H9 (cell line): ENCODE results near the gene TRIO. TPM values are rescaled to one million over a fixed set of nuclear protein-coding genes. Genes with fewer than 3 reads are reported as not detected.

Source experiments
- DNase-seq: peaks from one replicate; pipeline ENCODE4 v3.0.0-alpha.2; 2017
- H2AFZ ChIP-seq: one replicate; pipeline ENCODE4 v1.6.1; 2013; ENCODE audit warnings: mild to moderate bottlenecking, low read length, control low read depth, moderate library complexity
- H2AK5ac ChIP-seq: 2 replicates; pipeline ENCODE4 v1.6.1; 2013; ENCODE audit warnings: low read length, control low read depth, mixed read lengths; ENCODE audit not compliant: insufficient read length
- H2BK120ac ChIP-seq: one replicate; pipeline ENCODE4 v1.6.1; 2013; ENCODE audit warnings: low read depth, mild to moderate bottlenecking, low read length, control low read depth, inconsistent platforms; ENCODE audit not compliant: poor library complexity, severe bottlenecking
- H2BK12ac ChIP-seq: 2 replicates; pipeline ENCODE4 v1.6.1; 2013; ENCODE audit warnings: low read length, control low read depth, mixed read lengths, low read depth; ENCODE audit not compliant: insufficient read length
- H2BK15ac ChIP-seq: 2 replicates; pipeline ENCODE4 v1.6.1; 2013; ENCODE audit warnings: low read depth, low read length, control low read depth
- H2BK20ac ChIP-seq: one replicate; pipeline ENCODE4 v1.6.1; 2013; ENCODE audit warnings: low read depth, mild to moderate bottlenecking, low read length, control low read depth, inconsistent platforms; ENCODE audit not compliant: poor library complexity, severe bottlenecking
- H2BK5ac ChIP-seq: 2 replicates; pipeline ENCODE4 v1.6.1; 2013; ENCODE audit warnings: low read length, control low read depth, mixed read lengths; ENCODE audit not compliant: insufficient read length
- H3K14ac ChIP-seq: 2 replicates; pipeline ENCODE4 v1.6.1; 2013; ENCODE audit warnings: low read length, control low read depth; ENCODE audit not compliant: insufficient read depth
- H3K18ac ChIP-seq: 2 replicates; pipeline ENCODE4 v1.6.1; 2013; ENCODE audit warnings: low read depth, mild to moderate bottlenecking, mixed read lengths, low read length, control low read depth; ENCODE audit not compliant: insufficient read length
- H3K23ac ChIP-seq: 2 replicates; pipeline ENCODE4 v1.6.1; 2013; ENCODE audit warnings: low read length, control low read depth, mixed read lengths, low read depth; ENCODE audit not compliant: insufficient read length
- H3K23me2 ChIP-seq: 2 replicates; pipeline ENCODE4 v1.6.1; 2013; ENCODE audit warnings: low read depth, mild to moderate bottlenecking, mixed read lengths, low read length, control low read depth; ENCODE audit not compliant: insufficient read length, poor library complexity, severe bottlenecking
- H3K27ac ChIP-seq: 2 replicates; pipeline ENCODE4 v1.5.1; 2013; ENCODE audit warnings: low read length, control low read depth, mixed read lengths, low read depth; ENCODE audit not compliant: insufficient read length
- H3K27me3 ChIP-seq: 2 replicates; pipeline ENCODE4 v1.6.1; 2013; ENCODE audit warnings: low read length, control low read depth, inconsistent platforms; ENCODE audit not compliant: insufficient read depth
- H3K4ac ChIP-seq: 2 replicates; pipeline ENCODE4 v1.6.1; 2013; ENCODE audit warnings: low read depth, mild to moderate bottlenecking, control low read depth, inconsistent platforms, low read length, moderate library complexity
- H3K4me1 ChIP-seq: 2 replicates; pipeline ENCODE4 v1.6.1; 2013; ENCODE audit warnings: low read length, control low read depth, inconsistent platforms; ENCODE audit not compliant: insufficient read depth
- H3K4me2 ChIP-seq: 2 replicates; pipeline ENCODE4 v1.6.1; 2013; ENCODE audit warnings: low read length, control low read depth, mixed read lengths; ENCODE audit not compliant: insufficient read length, insufficient read depth
- H3K56ac ChIP-seq: 2 replicates; pipeline ENCODE4 v1.6.1; 2013; ENCODE audit warnings: low read depth, mild to moderate bottlenecking, mixed read lengths, low read length, control low read depth; ENCODE audit not compliant: insufficient read length
- H3K79me1 ChIP-seq: 2 replicates; pipeline ENCODE4 v1.6.1; 2013; ENCODE audit warnings: low read depth, mild to moderate bottlenecking, moderate library complexity, low read length, control low read depth, inconsistent platforms; ENCODE audit not compliant: insufficient read depth, poor library complexity, severe bottlenecking
- H3K79me2 ChIP-seq: 2 replicates; pipeline ENCODE4 v1.6.1; 2013; ENCODE audit warnings: low read length, control low read depth, inconsistent platforms; ENCODE audit not compliant: insufficient read depth
- H3K9ac ChIP-seq: 2 replicates; pipeline ENCODE4 v1.6.1; 2013; ENCODE audit warnings: low read length, control low read depth, mixed read lengths; ENCODE audit not compliant: insufficient read length; ENCODE audit errors: extremely low read depth
- H3K9me3 ChIP-seq: one replicate; pipeline ENCODE4 v1.6.1; 2013; ENCODE audit warnings: low read depth, low read length, inconsistent platforms; ENCODE audit not compliant: control insufficient read depth
- H3T11ph ChIP-seq: one replicate; pipeline ENCODE4 v1.6.1; 2013; ENCODE audit warnings: mild to moderate bottlenecking, low read length, control low read depth, inconsistent platforms
- H4K20me1 ChIP-seq: one replicate; pipeline ENCODE4 v1.6.1; 2013; ENCODE audit not compliant: control insufficient read depth, insufficient read length, insufficient read depth
- H4K5ac ChIP-seq: 2 replicates; pipeline ENCODE4 v1.6.1; 2013; ENCODE audit warnings: low read depth, mild to moderate bottlenecking, mixed read lengths, low read length, control low read depth; ENCODE audit not compliant: insufficient read length
- H4K8ac ChIP-seq: replicated peaks from 2 replicates; pipeline ENCODE4 v1.6.1; 2013; ENCODE audit warnings: low read length, control low read depth, mixed read lengths, low read depth; ENCODE audit not compliant: insufficient read length
- H4K91ac ChIP-seq: 2 replicates; pipeline ENCODE4 v1.6.1; 2013; ENCODE audit warnings: low read depth, mild to moderate bottlenecking, moderate library complexity, mixed read lengths, low read length, control low read depth; ENCODE audit not compliant: insufficient read length
- H3K27ac Mint-ChIP-seq, 3 experiments: 2 replicates in 2 of 3; 3 replicates in 1 of 3; pipeline ENCODE4 v1.8.0; 2020 to 2021; ENCODE audit warnings: mixed read lengths in 3 of 3, mild to moderate bottlenecking in 1 of 3, moderate library complexity in 1 of 3
- H3K27me3 Mint-ChIP-seq: 2 replicates; pipeline ENCODE4 v1.8.0; 2021; ENCODE audit warnings: low read depth, mild to moderate bottlenecking, moderate library complexity, mixed read lengths
- H3K36me3 Mint-ChIP-seq, 3 experiments: 2 replicates in 2 of 3; 3 replicates in 1 of 3; pipeline ENCODE4 v1.8.0; 2020 to 2021; ENCODE audit warnings: low read depth in 3 of 3, mixed read lengths in 3 of 3; ENCODE audit not compliant: insufficient read depth in 1 of 3
- H3K4me1 Mint-ChIP-seq, 2 experiments: 2 replicates each; pipeline ENCODE4 v1.8.0; 2020; ENCODE audit warnings: mixed read lengths in 2 of 2
- H3K4me3 Mint-ChIP-seq, 2 experiments: 2 replicates in 1 of 2; 3 replicates in 1 of 2; pipeline ENCODE4 v1.8.0; 2020 to 2021; ENCODE audit warnings: mild to moderate bottlenecking in 2 of 2, mixed read lengths in 2 of 2, moderate library complexity in 1 of 2
- H3K9me3 Mint-ChIP-seq, 2 experiments: 2 replicates in 1 of 2; 3 replicates in 1 of 2; pipeline ENCODE4 v1.8.0; 2020; ENCODE audit warnings: mild to moderate bottlenecking in 2 of 2, mixed read lengths in 2 of 2, moderate library complexity in 1 of 2
- WGBS: extraction: QIAGEN DNeasy Blood & Tissue Kit; methylation state at CpG from one replicate; pipeline ENCODE4 v1.1.7; 2013; ENCODE audit warnings: missing lambda C conversion rate, low lambda C conversion rate, mixed read lengths; ENCODE audit not compliant: insufficient read length; ENCODE audit errors: extremely low coverage; 5-methylcytosine and 5-hydroxymethylcytosine counted together
- total RNA-seq: library from RNA; stranded (reverse); gene quantifications from 2 replicates; pipeline ENCODE4 v1.2.1, GENCODE V29; 2021
- TF ChIP-seq, protein P1 (sequence below): fragments of 200-600 bp; sonication (generic); conservative IDR thresholded peaks from 3 replicates; pipeline ENCODE4 v1.8.0; 2021; ENCODE audit warnings: antibody characterized with exemption, mild to moderate bottlenecking

TRIO gene
- total RNA-seq, 1 experiment from 2014 or later, result 87.8 TPM

DNA sequence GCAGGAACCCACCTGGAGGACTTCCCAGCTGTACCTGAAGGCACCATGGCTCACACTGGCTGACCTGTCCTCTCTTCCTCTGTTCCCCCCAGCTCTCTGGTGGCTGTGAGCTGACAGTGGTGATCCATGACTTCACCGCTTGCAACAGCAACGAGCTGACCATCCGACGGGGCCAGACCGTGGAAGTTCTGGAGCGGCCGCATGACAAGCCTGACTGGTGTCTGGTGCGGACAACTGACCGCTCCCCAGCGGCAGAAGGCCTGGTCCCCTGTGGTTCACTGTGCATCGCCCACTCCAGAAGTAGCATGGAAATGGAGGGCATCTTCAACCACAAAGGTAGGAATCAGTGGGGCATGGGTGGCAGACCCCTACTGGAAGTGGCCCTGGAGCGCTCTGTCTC lies 276.5 kb downstream of the TRIO start:
- no peak overlapping the region for H2AK5ac ChIP-seq
- H4K5ac ChIP-seq, result no peak overlapping the region
- no peak overlapping the region for H4K8ac ChIP-seq
- no peak overlapping the region for H3K23ac ChIP-seq
- peaks cover 7% of the 10 kb centered on the region; the same call in 1 of the 2 replicates for H3K4me1 ChIP-seq
- no peaks in the 10 kb centered on the region for H3K79me1 ChIP-seq
- Mint-ChIP-seq H3K36me3 (peaks cover 23 to 60% (median 59%) of the 10 kb centered on the region in 3 experiments; a peak in 6 of 7 replicates), H3K9me3 (no peaks in the 10 kb centered on the region), H3K4me1 (peaks cover 35 to 40% of the 10 kb centered on the region in 2 experiments), H3K27ac (no peak overlapping the region), H3K27me3 (no peaks in the 10 kb centered on the region), H3K4me3 (no peak overlapping the region)
- H3K27me3 ChIP-seq, result no peaks in the 10 kb centered on the region
- no peak overlapping the region for H3T11ph ChIP-seq
- H3K9ac ChIP-seq, result no peak overlapping the region
- no peak overlapping the region for H3K4ac ChIP-seq
- H3K56ac ChIP-seq, result no peak overlapping the region
- H4K20me1 ChIP-seq, result no peaks in the 10 kb centered on the region
- H2BK5ac ChIP-seq, result no peak overlapping the region
- WGBS, result no CpG with 5 or more reads among the region's 12 CpGs
- no peak overlapping the region; the same call in 1 of the 2 replicates for H3K14ac ChIP-seq
- no peak overlapping the region for H2AFZ ChIP-seq
- no peak overlapping the region for H2BK120ac ChIP-seq
- no peak overlapping the region for H4K91ac ChIP-seq
- no peak overlapping the region for H2BK15ac ChIP-seq
- TF ChIP-seq, protein P1, sequence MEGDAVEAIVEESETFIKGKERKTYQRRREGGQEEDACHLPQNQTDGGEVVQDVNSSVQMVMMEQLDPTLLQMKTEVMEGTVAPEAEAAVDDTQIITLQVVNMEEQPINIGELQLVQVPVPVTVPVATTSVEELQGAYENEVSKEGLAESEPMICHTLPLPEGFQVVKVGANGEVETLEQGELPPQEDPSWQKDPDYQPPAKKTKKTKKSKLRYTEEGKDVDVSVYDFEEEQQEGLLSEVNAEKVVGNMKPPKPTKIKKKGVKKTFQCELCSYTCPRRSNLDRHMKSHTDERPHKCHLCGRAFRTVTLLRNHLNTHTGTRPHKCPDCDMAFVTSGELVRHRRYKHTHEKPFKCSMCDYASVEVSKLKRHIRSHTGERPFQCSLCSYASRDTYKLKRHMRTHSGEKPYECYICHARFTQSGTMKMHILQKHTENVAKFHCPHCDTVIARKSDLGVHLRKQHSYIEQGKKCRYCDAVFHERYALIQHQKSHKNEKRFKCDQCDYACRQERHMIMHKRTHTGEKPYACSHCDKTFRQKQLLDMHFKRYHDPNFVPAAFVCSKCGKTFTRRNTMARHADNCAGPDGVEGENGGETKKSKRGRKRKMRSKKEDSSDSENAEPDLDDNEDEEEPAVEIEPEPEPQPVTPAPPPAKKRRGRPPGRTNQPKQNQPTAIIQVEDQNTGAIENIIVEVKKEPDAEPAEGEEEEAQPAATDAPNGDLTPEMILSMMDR, result no peak
- H2BK20ac ChIP-seq, result no peak overlapping the region
- H2BK12ac ChIP-seq, result no peak overlapping the region
- no peak for DNase-seq
- H3K27ac ChIP-seq, result no peak overlapping the region
- no peaks in the 10 kb centered on the region for H3K79me2 ChIP-seq
- no peak overlapping the region for H3K18ac ChIP-seq
- H3K4me2 ChIP-seq, result no peak overlapping the region
- H3K23me2 ChIP-seq, result no peaks in the 10 kb centered on the region
- no peaks in the 10 kb centered on the region for H3K9me3 ChIP-seq
